BLaER1 (cell line): ENCODE data around the gene ETNK1.
A peak's percentile ranks its signal among the peaks of the same experiment; 100 is the strongest.
"Not testable (repeated sequence)": the region's sequence is repeated elsewhere in the genome, so short reads cannot be mapped to it uniquely, and the experiment has no call there.

Experiments used
- H3K27ac ChIP-seq: shearing (Covaris generic); formaldehyde crosslinking; 2 replicates; pipeline ENCODE4 v1.8.1; 2022
- H3K27me3 ChIP-seq: shearing (Covaris generic); formaldehyde crosslinking; 2 replicates; pipeline ENCODE4 v1.8.1; 2022
- H3K36me3 ChIP-seq: shearing (Covaris generic); formaldehyde crosslinking; 2 replicates; pipeline ENCODE4 v1.8.1; 2022
- H3K4me1 ChIP-seq: shearing (Covaris generic); formaldehyde crosslinking; 2 replicates; pipeline ENCODE4 v1.8.1; 2022
- H3K4me2 ChIP-seq: shearing (Covaris generic); formaldehyde crosslinking; 2 replicates; pipeline ENCODE4 v1.8.1; 2022
- H3K4me3 ChIP-seq: shearing (Covaris generic); formaldehyde crosslinking; 2 replicates; pipeline ENCODE4 v1.8.1; 2022
- H3K9ac ChIP-seq: shearing (Covaris generic); formaldehyde crosslinking; 2 replicates; pipeline ENCODE4 v1.8.1; 2022
- H3K9me3 ChIP-seq: shearing (Covaris generic); formaldehyde crosslinking; 2 replicates; pipeline ENCODE4 v1.8.1; 2022
- H4K20me1 ChIP-seq: shearing (Covaris generic); formaldehyde crosslinking; 2 replicates; pipeline ENCODE4 v1.8.1; 2022
- Cebpa-rat ChIP-seq: shearing (Covaris generic); IDR thresholded peaks from 2 replicates; pipeline ENCODE4 v1.8.1; 2022

ETNK1 gene

DNA sequence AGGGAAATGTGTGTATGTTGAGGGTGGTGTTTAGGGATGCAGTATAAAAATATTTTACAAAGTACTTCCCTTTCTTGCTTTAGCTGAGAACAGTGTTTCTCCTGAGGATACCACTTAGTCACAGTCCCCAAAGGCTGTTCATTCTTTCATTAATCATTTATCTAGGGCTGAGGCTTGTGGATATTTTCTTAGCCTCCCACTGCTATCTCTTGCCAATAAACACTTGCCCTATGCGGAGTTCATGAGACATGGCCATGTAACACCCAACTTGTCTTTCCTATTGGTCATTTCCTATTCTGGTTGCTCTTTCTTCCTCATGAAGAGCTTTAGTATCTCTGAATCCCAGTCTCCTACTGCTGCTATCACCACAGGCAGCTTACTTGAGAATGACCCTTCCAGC lies 75.1 kb downstream of the ETNK1 start:
- no peak overlapping the region for H3K27ac ChIP-seq

DNA sequence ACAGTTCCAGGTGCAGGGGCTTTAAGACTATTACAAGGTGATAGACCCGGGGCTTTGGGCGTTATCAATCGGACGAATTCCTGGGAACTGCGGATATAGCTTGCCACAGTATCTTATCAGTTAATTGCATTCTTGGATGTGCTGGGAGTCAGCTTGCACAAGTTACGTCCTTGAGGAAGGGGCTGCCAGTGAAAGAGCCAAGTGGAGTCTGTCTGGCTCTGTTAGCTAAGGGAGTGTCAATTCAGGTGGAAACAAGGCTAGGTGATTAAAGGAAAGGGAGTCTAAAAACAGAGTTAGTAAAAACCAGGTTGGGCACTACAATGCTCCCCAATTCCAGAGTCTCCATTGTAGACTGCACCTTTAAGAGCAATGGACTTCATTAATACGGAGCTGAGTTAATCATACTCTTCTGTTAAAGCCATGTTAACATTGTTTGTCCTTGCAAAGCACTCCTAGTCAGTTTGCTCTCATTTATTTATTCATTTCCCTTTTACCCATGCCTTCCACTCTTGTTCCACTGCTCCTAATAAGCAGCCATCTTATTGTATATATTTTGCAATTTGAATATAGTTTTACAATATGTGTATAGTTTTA lies 76.3 kb downstream of the ETNK1 start:
- not testable (repeated sequence) for H3K27me3 ChIP-seq, H3K4me2 ChIP-seq, H3K4me1 ChIP-seq, H3K9ac ChIP-seq, H3K27ac ChIP-seq, H3K4me3 ChIP-seq, H3K9me3 ChIP-seq, H4K20me1 ChIP-seq, H3K36me3 ChIP-seq

More for the DNA sequence above, 75.1 kb downstream of the ETNK1 start:
- TF ChIP-seq Cebpa-rat: no peak
- H3K4me2 ChIP-seq: peak overlapping the region; percentile 26
- H3K27me3 ChIP-seq: no peaks in the 10 kb centered on the region
- H3K4me1 ChIP-seq: peaks cover 10% of the 10 kb centered on the region; the same call in 1 of the 2 replicates
- H3K9me3 ChIP-seq: peaks cover 3% of the 10 kb centered on the region; the same call in 1 of the 2 replicates
- no peak overlapping the region for H3K4me3 ChIP-seq
- no peaks in the 10 kb centered on the region for H3K36me3 ChIP-seq
- no peak overlapping the region for H3K9ac ChIP-seq
- no peaks in the 10 kb centered on the region for H4K20me1 ChIP-seq

DNA sequence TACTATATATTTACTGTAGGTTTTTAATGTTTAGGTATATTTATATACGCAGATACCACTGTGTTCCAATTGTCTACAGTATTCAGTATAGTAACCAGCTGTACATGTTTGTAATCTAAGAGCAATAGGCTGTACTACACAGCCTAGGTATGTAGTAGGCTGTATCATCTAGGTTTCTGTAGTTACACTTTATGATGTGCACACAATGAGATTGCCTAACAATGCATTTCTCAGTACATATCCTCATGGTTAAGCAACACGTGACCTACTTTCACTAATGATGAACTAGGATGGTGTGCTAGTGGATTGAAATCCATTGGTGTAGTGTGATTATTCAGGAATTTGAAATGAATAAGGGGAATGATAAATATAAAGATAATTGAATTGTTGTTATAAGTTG lies 77.7 kb downstream of the ETNK1 start:
- Histone ChIP-seq H3K27ac (no peak overlapping the region), H3K4me3 (no peak overlapping the region), H3K4me1 (peaks cover 10% of the 10 kb centered on the region; the same call in 1 of the 2 replicates), H4K20me1 (no peaks in the 10 kb centered on the region), H3K4me2 (no peak overlapping the region), H3K27me3 (no peaks in the 10 kb centered on the region), H3K9me3 (no peaks in the 10 kb centered on the region), H3K36me3 (no peaks in the 10 kb centered on the region), H3K9ac (no peak overlapping the region)
- TF ChIP-seq Cebpa-rat: no peak

DNA sequence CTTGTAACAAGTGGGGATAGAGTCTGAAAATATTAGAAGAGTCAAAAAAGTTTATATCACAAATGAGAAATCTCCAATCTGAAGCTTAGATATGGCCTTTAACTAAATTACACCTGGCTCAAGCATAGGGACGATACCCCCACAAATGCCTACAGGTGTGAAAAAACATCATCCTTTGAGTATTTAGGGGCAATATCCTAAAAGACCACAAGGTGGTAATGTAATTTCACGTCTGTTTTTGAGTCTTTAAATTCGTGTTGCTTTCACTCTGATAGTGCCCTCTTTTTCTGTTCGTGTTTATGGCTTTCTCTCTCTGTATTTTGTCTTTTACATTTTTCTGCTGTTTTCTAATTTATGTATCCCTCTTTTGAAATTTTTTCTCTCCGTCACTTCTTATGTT lies 84.3 kb downstream of the ETNK1 start:
- H3K36me3 ChIP-seq: no peaks in the 10 kb centered on the region
- H3K27me3 ChIP-seq: no peaks in the 10 kb centered on the region
- H3K9ac ChIP-seq: no peak overlapping the region
- no peak overlapping the region for H3K4me2 ChIP-seq
- peaks cover 8% of the 10 kb centered on the region; the same call in 1 of the 2 replicates for H3K4me1 ChIP-seq
- H3K9me3 ChIP-seq: no peaks in the 10 kb centered on the region
- no peaks in the 10 kb centered on the region for H4K20me1 ChIP-seq
- H3K27ac ChIP-seq: no peak overlapping the region
- H3K4me3 ChIP-seq: no peak overlapping the region
- no peak for TF ChIP-seq Cebpa-rat

DNA sequence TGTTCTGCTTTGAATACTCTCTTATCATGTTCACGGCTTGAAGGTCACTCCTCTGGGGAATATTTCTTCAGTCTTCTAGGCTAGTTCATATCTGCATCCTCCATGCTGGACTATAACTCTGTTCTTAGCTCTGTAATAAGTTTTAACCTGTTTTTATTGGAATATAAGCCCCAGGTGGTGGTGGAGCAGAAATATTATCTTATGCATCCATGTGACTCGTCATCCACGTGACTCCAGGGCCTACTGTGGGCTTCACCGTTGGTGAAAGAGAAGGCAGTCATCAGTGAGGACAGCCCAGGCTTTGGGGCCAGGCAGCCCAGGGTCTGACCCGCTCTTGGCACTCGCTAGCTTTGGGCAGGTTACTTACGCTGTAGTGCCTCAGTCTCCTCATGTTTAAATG lies 87.1 kb downstream of the ETNK1 start:
- Histone ChIP-seq H3K27me3 (no peaks in the 10 kb centered on the region), H3K36me3 (no peaks in the 10 kb centered on the region), H3K4me1 (peaks cover 8% of the 10 kb centered on the region; the same call in 1 of the 2 replicates), H3K9me3 (no peaks in the 10 kb centered on the region), H3K9ac (no peak overlapping the region), H3K4me3 (no peak overlapping the region), H3K4me2 (peak overlapping the region; percentile 28), H3K27ac (no peak overlapping the region), H4K20me1 (no peaks in the 10 kb centered on the region)
- no peak for TF ChIP-seq Cebpa-rat

DNA sequence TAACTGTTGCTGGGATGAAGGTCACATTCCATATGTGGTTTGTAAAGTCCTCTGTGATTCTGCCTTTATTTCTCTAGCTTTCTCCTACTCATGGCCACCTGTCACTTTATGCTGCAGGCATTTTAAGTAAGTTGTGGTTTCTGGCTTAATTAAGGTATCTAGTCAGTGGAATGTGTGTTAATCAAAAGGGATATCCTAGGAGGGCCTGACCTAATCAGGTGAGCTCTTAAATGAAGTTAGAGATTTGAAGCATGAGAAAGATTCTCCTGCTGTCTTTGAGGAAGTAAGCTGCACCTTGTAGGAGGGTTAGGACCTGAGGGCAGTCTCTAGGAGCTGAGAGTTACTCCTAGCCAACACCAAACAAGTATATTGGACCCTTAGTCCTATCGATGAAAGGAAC lies 90.3 kb downstream of the ETNK1 start:
- H3K4me3 ChIP-seq: no peak overlapping the region
- no peak overlapping the region for H3K27ac ChIP-seq
- no peaks in the 10 kb centered on the region for H3K27me3 ChIP-seq
- H3K9ac ChIP-seq: no peak overlapping the region
- peaks cover 8% of the 10 kb centered on the region; the same call in 1 of the 2 replicates for H3K4me1 ChIP-seq
- TF ChIP-seq Cebpa-rat: no peak
- no peaks in the 10 kb centered on the region for H4K20me1 ChIP-seq
- no peaks in the 10 kb centered on the region for H3K36me3 ChIP-seq
- no peaks in the 10 kb centered on the region for H3K9me3 ChIP-seq
- no peak overlapping the region for H3K4me2 ChIP-seq

DNA sequence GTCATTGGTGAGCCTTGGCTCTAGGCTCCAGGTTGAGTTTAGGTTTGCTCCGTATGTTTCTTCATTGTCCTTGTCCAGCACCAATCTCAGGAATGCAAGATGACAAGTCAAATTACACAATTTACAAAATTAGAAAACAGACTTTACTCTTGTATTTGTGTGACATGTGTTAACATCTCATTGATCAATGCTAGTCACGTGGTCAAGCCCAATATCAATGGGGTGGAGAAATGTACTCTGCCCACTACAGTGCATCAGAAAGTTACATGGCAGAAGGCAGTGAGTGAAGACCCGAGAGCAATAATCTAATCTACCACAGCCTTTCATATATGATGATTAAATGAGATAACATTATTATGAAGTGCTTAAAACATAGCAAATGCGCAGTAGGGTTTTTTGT lies 94.8 kb downstream of the ETNK1 start:
- no peak overlapping the region for H3K27ac ChIP-seq
- H4K20me1 ChIP-seq: no peaks in the 10 kb centered on the region
- H3K9me3 ChIP-seq: no peaks in the 10 kb centered on the region
- no peak overlapping the region for H3K9ac ChIP-seq
- no peak for TF ChIP-seq Cebpa-rat
- no peaks in the 10 kb centered on the region for H3K4me1 ChIP-seq
- H3K36me3 ChIP-seq: no peaks in the 10 kb centered on the region
- H3K27me3 ChIP-seq: no peaks in the 10 kb centered on the region
- no peak overlapping the region for H3K4me3 ChIP-seq
- H3K4me2 ChIP-seq: no peak overlapping the region

DNA sequence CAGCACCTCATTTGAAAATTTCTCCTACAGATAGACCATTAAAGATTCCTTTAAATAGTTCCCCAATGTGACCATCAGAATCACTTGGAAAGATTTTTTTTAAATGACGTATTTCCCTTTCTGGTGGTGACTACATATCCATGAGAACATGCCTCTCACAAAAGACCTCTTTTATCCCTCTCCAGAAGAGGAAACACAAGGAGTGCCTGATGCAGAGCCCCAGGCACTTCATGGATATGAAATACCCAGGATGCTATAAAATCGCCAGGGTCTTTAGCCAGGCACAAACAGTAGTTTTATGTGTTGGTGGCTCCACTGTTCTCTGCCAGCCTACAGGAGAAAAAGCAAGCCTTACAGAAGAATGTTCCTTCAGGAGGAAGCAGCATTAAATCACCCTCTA lies 97.1 kb downstream of the ETNK1 start:
- Histone ChIP-seq H4K20me1 (no peaks in the 10 kb centered on the region), H3K9ac (no peak overlapping the region), H3K4me3 (no peak overlapping the region), H3K9me3 (no peaks in the 10 kb centered on the region), H3K4me1 (no peaks in the 10 kb centered on the region), H3K36me3 (no peaks in the 10 kb centered on the region), H3K27ac (no peak overlapping the region), H3K4me2 (no peak overlapping the region), H3K27me3 (no peaks in the 10 kb centered on the region)
- TF ChIP-seq Cebpa-rat: no peak

DNA sequence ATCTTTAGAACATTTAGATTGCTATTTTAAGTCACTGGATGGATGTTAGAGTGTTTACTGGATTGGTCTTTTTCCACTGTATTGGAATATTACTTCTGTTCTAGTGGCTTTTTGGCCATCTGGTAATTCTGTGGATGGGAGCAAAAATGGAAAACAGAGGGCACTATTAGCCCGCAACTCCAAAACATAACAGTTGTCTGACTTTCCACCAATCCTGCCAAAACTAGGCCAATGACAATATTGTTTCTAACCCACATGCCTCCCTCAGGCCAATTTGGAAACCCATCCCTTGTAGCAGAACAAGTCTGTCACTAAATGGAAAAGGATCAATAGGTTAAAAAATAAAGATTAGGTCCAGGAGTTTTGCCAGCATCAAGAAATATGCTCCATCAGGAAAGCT lies 97.8 kb downstream of the ETNK1 start:
- no peaks in the 10 kb centered on the region for H3K27me3 ChIP-seq

DNA sequence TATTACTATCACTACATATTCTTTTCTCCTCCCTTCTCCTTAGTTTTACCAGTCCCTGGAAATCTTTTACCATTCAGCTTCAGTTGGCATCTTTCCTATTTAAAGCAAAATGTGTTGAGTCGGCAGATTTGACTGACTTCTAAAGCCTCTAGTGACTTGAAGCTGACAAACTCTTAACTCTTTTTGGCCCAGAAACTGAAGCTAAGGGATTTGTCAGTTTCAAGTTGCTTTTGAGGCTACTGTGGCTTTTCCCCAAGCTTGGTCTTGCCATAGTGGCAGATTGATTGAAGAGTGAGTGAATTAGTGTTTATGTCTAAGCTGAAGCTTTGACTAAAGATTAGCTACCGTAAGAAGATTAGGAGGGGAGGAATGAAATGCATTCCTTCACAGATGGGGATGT lies 104.0 kb downstream of the ETNK1 start:
- Histone ChIP-seq H3K9ac (no peak overlapping the region), H3K4me3 (no peak overlapping the region), H4K20me1 (no peaks in the 10 kb centered on the region), H3K9me3 (no peaks in the 10 kb centered on the region), H3K27me3 (no peaks in the 10 kb centered on the region), H3K4me1 (peaks cover 26% of the 10 kb centered on the region), H3K4me2 (peak overlapping the region; percentile 67), H3K27ac (peak overlapping the region; percentile 73), H3K36me3 (no peaks in the 10 kb centered on the region)
- no peak for TF ChIP-seq Cebpa-rat

More for the DNA sequence above, 97.8 kb downstream of the ETNK1 start:
- H3K4me1 ChIP-seq: no peaks in the 10 kb centered on the region
- no peak overlapping the region for H3K4me2 ChIP-seq
- no peak overlapping the region for H3K9ac ChIP-seq
- no peak overlapping the region for H3K4me3 ChIP-seq
- no peaks in the 10 kb centered on the region for H4K20me1 ChIP-seq
- no peaks in the 10 kb centered on the region for H3K36me3 ChIP-seq
- H3K9me3 ChIP-seq: no peaks in the 10 kb centered on the region
- no peak for TF ChIP-seq Cebpa-rat
- no peak overlapping the region for H3K27ac ChIP-seq
